ENCODE data around the gene CASP7. TPM values are rescaled to one million over a fixed set of nuclear protein-coding genes. Genes with fewer than 3 reads are reported as not detected.

CASP7 gene
- polyA plus RNA-seq, 3 donors, result 15.8 to 25.8 (median 16.3) TPM

GRCh38 chr10:113705344-113705652 lies 25.6 kb downstream of the CASP7 start:
- no peak overlapping the region for H3K27ac ChIP-seq (ENCODE audit: low read depth, low read length)

- 55 to 68% (median 58%) methylated on average over 5 of the region's 5 CpGs for WGBS, 3 donors
- H3K27ac ChIP-seq (ENCODE audit: low read depth, low read length), result no peak overlapping the region
These were observed 26.9 kb downstream of the CASP7 start for GRCh38 chr10:113706623-113707022.

GRCh38 chr10:113708640-113709039 lies 28.9 kb downstream of the CASP7 start:
- WGBS, 3 donors, result 82 to 89% (median 84%) methylated on average over 6 of the region's 6 CpGs
- H3K27ac ChIP-seq (ENCODE audit: low read depth, low read length), result no peak overlapping the region

GRCh38 chr10:113709221-113709838 lies 29.6 kb downstream of the CASP7 start:
- WGBS, 3 donors, result 55 to 66% (median 57%) methylated on average over 8 of the region's 8 CpGs
- no peak overlapping the region for H3K27ac ChIP-seq (ENCODE audit: low read depth, low read length)

GRCh38 chr10:113711142-113711541 lies 31.4 kb downstream of the CASP7 start:
- WGBS, 3 donors, result 45 to 52% (median 48%) methylated on average over 2 of the region's 2 CpGs
- H3K27ac ChIP-seq (ENCODE audit: low read depth, low read length), result no peak overlapping the region

GRCh38 chr10:113712024-113712423 lies 32.3 kb downstream of the CASP7 start:
- WGBS, 3 donors, result 84 to 95% (median 90%) methylated on average over 3 of the region's 3 CpGs
- H3K27ac ChIP-seq (ENCODE audit: low read depth, low read length), result no peak overlapping the region

- WGBS, 3 donors, result 60 to 88% (median 83%) methylated on average over 8 of the region's 8 CpGs
- H3K27ac ChIP-seq (ENCODE audit: low read depth, low read length), result no peak overlapping the region
These were observed 33.3 kb downstream of the CASP7 start for GRCh38 chr10:113712755-113713639.

GRCh38 chr10:113713640-113713982 lies 33.9 kb downstream of the CASP7 start:
- H3K27ac ChIP-seq (ENCODE audit: low read depth, low read length), result no peak overlapping the region
- 65 to 82% (median 71%) methylated on average over 2 of the region's 2 CpGs for WGBS, 3 donors

GRCh38 chr10:113716109-113716910 lies 36.6 kb downstream of the CASP7 start:
- 57 to 75% (median 69%) methylated on average over 2 of the region's 2 CpGs for WGBS, 3 donors
- no peak overlapping the region for H3K27ac ChIP-seq (ENCODE audit: low read depth, low read length)

- H3K27ac ChIP-seq (ENCODE audit: low read depth, low read length), result no peak overlapping the region
- 89 to 97% (median 89%) methylated on average over 21 of the region's 21 CpGs for WGBS, 3 donors
These were observed 39.5 kb downstream of the CASP7 start for GRCh38 chr10:113718969-113719822.

GRCh38 chr10:113720386-113720785 lies 40.7 kb downstream of the CASP7 start:
- no peak overlapping the region for H3K27ac ChIP-seq (ENCODE audit: low read depth, low read length)
- WGBS, 3 donors, result 83 to 90% (median 84%) methylated on average over 8 of the region's 8 CpGs

- whole genome bisulfite sequencing, 3 donors, result 90 to 92% (median 91%) methylated on average over 9 of the region's 9 CpGs
- H3K27ac ChIP-seq (ENCODE audit: low read depth, low read length), result no peak overlapping the region
These were observed 52.6 kb downstream of the CASP7 start for GRCh38 chr10:113732160-113732881.

- no peak overlapping the region for H3K27ac ChIP-seq (ENCODE audit: low read depth, low read length)
- WGBS, 3 donors, result 75 to 82% (median 77%) methylated on average over 4 of the region's 4 CpGs
These were observed 53.3 kb downstream of the CASP7 start for GRCh38 chr10:113732966-113733365.

- H3K27ac ChIP-seq (ENCODE audit: low read depth, low read length), result no peak overlapping the region
- 79 to 97% (median 89%) methylated on average over 4 of the region's 4 CpGs for WGBS, 3 donors
These were observed 53.9 kb downstream of the CASP7 start for GRCh38 chr10:113733635-113734034.

GRCh38 chr10:113735913-113736312 lies 56.2 kb downstream of the CASP7 start:
- H3K27ac ChIP-seq (ENCODE audit: low read depth, low read length), result no peak overlapping the region
- WGBS, 3 donors, result 3 to 15% (median 10%) methylated on average over 2 of the region's 2 CpGs

- 16 to 57% (median 40%) methylated on average over 1 of the region's 1 CpG for WGBS, 3 donors
- H3K27ac ChIP-seq (ENCODE audit: low read depth, low read length), result no peak overlapping the region
These were observed 56.9 kb downstream of the CASP7 start for GRCh38 chr10:113736576-113736975.

- WGBS, 3 donors, result 66 to 77% (median 67%) methylated on average over 4 of the region's 4 CpGs
- no peak overlapping the region for H3K27ac ChIP-seq (ENCODE audit: low read depth, low read length)
These were observed 59.3 kb downstream of the CASP7 start for GRCh38 chr10:113739031-113739430.

GRCh38 chr10:113739577-113739976 lies 59.9 kb downstream of the CASP7 start:
- no peak overlapping the region for H3K27ac ChIP-seq (ENCODE audit: low read depth, low read length)
- 48 to 79% (median 75%) methylated on average over 3 of the region's 3 CpGs for whole genome bisulfite sequencing, 3 donors
